Cardiac fibroblast (primary cell): Measurements from ENCODE around the gene ATP10A.

Source experiments
- DNase-seq, 2 donors: peaks; one replicate each; pipeline versions ENCODE4 v3.0.0 to v3.0.0-alpha.2; 2010; ENCODE audit warnings: low read depth in 2 of 2
- H3K4me3 ChIP-seq, 2 donors: replicated peaks in 1 of 2; 1 replicate in 1 of 2; 2 replicates in 1 of 2; pipeline ENCODE4 v1.5.1; 2011; ENCODE audit warnings: low read depth in 2 of 2, low read length in 2 of 2, mild to moderate bottlenecking in 2 of 2, moderate library complexity in 1 of 2
- TF ChIP-seq, protein P1 (sequence below): IDR thresholded peaks from one replicate; pipeline ENCODE4 v1.5.1; 2011; ENCODE audit warnings: low read depth, mild to moderate bottlenecking, low read length, inconsistent platforms

The ATP10A gene

DNA sequence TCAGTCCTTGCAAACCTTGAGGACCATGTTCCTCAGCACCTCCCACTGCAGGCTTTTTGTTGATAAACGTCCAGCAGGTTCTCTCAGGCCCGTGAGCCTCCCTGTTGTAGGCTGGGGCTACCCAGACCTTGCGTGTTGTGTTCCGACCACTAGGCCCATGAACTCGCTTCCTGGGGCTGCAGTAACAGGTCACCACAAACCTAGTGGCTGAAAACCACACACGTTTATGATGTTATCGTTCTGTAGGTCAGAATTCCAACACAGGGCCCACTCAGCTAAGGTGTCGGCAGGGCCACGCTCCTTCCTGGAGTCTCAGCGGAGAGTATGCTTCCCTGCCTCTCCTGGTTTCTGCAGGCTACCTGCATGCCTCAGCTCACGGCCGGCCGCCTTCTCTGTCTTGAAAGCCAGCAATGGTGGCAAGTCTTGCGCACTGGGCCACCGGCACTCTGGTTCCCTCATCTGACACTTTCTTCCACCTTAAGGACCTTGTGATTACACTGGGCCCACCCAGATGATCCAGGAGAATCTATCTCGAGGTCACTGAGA lies 60.8 kb downstream of the ATP10A start:
- TF ChIP-seq, protein P1, sequence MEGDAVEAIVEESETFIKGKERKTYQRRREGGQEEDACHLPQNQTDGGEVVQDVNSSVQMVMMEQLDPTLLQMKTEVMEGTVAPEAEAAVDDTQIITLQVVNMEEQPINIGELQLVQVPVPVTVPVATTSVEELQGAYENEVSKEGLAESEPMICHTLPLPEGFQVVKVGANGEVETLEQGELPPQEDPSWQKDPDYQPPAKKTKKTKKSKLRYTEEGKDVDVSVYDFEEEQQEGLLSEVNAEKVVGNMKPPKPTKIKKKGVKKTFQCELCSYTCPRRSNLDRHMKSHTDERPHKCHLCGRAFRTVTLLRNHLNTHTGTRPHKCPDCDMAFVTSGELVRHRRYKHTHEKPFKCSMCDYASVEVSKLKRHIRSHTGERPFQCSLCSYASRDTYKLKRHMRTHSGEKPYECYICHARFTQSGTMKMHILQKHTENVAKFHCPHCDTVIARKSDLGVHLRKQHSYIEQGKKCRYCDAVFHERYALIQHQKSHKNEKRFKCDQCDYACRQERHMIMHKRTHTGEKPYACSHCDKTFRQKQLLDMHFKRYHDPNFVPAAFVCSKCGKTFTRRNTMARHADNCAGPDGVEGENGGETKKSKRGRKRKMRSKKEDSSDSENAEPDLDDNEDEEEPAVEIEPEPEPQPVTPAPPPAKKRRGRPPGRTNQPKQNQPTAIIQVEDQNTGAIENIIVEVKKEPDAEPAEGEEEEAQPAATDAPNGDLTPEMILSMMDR, result no peak
- H3K4me3 ChIP-seq, result no peak overlapping the region
- DNase-seq, result no peak

GRCh38 chr15:25801586-25802284 lies 61.4 kb downstream of the ATP10A start:
- H3K4me3 ChIP-seq, result no peak overlapping the region
- DNase-seq, result no peak
- TF ChIP-seq, protein P1, result no peak

DNA sequence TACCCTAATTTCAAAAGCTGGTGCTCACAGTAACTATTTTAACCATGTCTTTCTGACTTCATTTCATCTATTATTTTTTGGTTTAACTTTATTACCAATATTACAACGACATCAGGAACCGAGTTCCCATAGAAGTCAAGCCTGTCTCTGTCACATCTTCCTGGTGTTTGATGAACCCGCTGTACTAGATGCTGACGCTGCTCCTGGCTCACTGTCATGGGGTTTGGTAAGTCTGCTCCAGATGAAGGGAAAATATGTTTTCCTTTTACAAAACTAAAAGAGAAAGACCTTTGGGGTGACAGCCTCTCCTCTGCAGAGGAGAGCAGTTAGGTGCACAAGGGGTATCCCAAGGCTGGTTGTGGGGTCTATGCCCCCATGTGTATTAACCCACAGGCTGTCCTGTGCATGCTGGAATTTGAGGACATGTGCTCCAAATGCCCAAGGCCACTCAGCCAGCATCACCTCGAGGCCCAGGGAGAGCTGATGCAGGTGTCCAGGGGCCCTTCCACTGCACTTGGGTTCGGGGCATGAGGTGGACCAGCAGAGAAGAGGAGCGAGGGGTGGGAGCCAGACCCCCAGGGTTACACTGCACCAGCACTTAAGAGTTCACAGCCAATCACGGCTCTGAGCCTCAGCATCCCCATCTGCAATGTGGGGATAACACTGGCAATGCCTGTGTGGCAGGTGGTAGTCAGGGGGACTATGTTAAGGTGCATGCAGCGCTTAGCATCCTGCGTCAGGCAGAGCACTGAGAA lies 62.2 kb downstream of the ATP10A start:
- no peak overlapping the region for H3K4me3 ChIP-seq
- DNase-seq, result no peak
- TF ChIP-seq, protein P1, result no peak

DNA sequence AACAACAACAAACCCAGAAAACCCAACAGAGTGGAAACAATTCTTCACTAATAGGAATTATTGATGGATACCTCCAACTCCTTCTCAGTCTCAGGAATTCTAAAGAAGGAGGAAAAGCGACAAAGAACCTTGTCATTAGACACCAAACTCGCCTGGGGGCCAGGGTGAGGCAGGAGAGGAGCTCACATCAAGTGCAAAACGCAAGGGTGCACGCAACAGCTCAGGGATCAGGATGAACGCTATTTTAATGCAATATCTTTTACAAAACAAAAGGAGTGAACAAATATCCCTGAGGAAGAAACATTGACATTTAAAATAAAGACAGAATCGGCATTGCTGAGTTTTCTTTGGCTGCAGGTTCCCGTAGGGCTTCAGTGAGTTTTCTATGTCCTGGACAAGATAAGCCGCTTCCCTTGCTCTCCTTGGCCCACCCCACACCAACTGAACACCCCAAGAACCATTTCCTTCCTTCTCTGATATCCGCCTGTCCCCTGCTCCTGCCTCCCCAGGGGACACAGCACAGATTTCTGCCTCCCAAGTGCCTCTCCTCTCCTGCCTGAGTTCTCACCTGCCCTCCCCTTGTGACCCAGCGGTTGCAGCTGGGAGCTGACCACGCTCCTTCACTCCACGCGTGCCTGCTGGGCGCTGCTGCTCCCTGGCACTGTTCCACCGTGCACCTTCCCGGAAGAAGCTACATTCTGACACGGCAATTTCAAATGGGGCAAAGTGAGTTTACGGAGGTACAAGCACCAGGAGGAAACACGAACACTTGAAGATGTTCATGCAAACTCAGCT lies 63.0 kb downstream of the ATP10A start:
- no peak for DNase-seq
- TF ChIP-seq, protein P1, result no peak
- H3K4me3 ChIP-seq, result no peak overlapping the region

DNA sequence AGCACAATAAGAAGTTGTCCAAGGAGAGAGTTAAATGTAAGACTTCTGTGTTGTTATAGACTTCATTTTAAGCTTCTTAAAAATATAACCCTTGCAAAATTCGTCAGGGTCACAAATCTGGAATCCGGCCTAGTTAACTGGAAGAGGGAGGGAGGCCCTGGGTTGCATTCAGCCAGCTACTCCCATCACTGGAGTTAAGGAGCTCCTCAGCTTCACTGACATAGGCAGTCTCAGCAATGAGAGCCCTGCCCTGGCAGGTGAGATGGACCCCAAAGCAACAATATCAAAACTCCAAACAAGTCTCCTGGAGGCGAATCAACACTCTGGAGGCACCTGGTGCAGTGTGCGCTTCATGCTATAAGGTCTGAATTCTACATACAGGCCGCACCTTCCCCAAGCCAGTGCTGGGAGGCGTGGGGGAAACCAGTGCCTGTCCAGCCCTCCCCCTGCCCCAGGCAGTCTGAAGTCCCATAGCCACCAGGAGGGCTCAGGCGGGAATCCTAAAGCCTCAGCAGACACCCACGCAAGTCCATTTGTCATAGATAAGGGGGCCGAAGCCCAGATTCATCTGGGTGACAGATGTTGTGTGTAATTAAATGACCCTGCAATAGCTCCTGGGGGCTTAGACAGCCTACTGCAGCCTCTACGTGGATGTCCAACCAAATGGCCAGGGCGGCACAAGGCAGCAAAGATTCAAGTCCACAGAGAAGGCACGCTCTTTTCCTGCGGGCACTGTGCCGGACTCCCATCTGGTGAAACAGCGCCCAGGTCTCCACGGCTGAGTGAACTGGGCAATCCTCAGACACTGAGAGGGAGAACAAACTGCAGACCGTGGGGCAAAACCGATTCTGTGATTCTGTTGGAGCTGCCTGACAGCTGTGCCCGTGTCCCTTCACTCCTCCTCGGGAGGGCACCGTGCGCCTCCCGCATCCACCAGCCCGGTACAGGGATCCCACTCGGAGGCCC lies 64.9 kb downstream of the ATP10A start:
- no peak overlapping the region for H3K4me3 ChIP-seq
- TF ChIP-seq, protein P1, result no peak
- DNase-seq, result peak in 1 of 2 donors; percentile 9
